GM21825 (cell line): ENCODE data around the gene TXNDC5.
"Not testable (repeated sequence)": the region's sequence is repeated elsewhere in the genome, so short reads cannot be mapped to it uniquely, and the experiment has no call there.

Experiments
- ATAC-seq: cut with Tn5 transposase; IDR thresholded peaks from one replicate; pipeline ENCODE4 v1.9.1; 2021; ENCODE audit warnings: mild to moderate bottlenecking, moderate library complexity; ENCODE audit not compliant: unreplicated experiment

The TXNDC5 gene

GRCh38 chr6:7914991-7915789, 4.6 kb upstream of the TXNDC5 start:
- no peak for ATAC-seq

DNA sequence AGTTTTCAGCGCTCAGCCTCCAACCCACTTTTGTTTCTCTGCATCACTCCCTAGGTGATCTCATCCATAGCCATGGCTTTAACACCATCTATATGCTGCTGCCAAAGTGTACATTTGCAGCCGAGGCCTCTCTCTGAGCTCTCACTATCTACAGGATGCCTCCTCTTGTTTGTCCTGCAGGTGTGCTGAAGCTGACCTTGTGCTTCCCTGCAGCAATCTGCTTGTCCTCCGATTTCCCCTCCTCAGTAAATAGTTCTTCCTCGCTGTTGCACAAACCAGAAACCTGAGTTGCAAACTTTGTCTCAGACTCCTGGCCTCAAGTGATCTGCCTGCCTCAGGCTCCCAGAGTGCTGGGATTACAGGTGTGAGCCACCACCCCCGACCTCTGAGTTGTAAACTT, 3.7 kb upstream of the TXNDC5 start:
- ATAC-seq, result no peak

- ATAC-seq, result no peak
Measured at GRCh38 chr6:7912736-7913517, 2.3 kb upstream of the TXNDC5 start.

DNA sequence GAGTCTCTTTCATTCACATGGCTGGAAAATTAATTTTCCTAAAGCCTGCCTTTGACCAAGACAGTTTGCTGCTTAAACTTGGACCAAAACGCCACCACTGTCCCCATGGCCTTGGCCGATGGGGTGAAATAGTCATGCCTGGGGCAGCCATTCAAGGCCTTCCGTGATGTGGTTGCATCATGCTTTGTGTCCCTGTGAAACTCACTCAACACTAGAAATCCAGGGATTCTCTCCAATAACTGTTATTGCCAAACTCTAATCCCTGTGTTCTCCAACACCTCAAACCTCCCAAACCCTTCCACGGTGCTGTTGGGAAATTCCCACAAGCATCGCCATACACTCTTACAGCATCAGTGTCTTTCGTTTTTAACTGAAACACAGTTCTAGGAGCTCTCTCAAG, 1.4 kb upstream of the TXNDC5 start:
- no peak for ATAC-seq

- ATAC-seq, result no peak
Measured at GRCh38 chr6:7911345-7911725, 747 bp upstream of the TXNDC5 start.

- ATAC-seq, result peak; percentile 12
Measured at GRCh38 chr6:7910298-7910653, 312 bp downstream of the TXNDC5 start.

GRCh38 chr6:7909323-7910276, 988 bp downstream of the TXNDC5 start:
- peak; percentile 27 for ATAC-seq

- ATAC-seq, result no peak
Measured at GRCh38 chr6:7907159-7907558, 3.4 kb downstream of the TXNDC5 start.

DNA sequence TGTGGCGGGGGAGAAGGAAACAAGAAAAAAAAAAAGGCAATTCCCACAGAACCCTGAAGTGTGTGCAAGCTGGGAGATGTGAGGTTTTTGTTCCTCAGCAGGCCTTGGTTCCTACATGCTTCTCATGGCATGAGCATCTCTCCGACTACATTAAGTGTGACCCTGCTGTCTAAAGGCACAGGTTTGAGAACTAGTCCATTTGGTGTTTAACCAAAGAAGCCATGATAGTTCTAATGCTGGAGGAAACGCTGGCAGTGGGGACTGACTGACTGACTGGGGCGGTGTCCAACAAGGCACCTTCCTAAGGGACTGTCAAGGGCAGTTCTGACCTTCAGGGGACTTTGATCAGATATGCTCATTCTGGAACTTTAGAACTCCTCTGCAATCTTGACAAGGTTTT, 3.8 kb downstream of the TXNDC5 start:
- no peak for ATAC-seq

DNA sequence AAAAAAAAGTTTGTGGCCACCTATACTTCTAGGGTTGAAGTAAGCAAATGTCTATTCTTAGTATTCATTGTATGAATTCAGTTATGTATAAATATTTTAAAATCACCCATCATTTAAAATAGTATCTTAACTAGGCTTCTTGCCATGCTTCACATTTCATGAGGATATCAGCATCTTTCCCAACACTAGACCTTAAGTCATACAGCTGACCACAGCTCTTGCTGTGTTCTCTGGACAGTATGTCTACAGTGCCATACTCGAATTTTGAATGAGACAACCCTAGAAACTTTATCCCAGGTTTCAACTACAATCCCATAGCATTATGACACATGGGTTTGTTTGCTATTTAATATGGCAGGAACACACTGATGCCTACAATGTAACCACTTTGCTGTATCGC, 5.2 kb downstream of the TXNDC5 start:
- no peak for ATAC-seq

DNA sequence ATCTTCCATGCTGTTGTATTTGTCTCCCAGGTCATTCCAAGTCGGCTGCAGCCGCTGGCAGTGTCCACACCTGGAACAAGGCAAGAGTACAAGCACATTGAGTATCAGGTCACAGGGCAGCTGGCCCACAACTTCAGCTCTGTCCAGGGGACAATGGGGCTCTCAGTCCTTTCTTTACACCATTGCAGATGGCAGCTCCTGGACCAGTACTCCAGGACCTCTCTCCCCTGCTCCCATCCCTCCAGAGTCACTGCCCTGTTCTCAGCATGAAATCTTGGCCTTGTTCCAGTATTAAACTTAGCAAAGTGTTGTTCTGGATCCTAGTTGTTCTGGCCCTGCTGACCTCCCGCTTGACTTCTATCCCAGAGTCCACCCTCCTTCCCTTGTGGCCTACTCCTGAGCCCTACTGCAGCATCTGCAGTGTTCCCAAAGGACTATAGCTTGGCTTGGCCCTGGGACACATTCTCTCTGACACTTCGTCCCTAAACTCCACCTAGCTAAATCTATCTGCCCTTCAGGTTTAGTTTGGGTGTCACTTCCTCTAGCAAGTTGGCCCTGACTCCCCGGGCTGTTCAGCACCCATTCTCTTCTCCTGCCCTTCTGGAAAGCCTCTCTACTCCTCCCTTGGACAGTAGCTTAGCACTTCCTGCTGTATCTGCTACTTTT, 5.8 kb downstream of the TXNDC5 start:
- ATAC-seq, result no peak

DNA sequence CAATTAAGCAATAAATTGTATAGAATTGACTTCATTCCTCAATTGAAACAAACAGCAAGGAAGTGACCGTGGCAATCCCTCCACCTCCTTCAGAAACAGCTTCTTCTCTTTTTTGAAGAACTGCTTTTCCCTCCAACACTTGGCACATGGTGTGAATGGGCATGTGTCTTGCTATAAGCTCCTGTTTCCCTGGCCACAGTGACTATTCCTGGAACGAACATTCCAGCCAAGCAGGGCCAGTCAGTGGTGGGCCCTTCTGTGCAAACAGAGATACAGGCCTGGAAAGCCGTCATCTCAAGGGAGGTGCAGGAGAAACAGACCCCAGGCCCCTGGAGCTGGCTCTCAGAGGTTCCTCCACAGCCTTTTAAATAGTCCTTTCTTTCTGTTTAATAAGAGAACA, 6.9 kb downstream of the TXNDC5 start:
- ATAC-seq, result no peak

DNA sequence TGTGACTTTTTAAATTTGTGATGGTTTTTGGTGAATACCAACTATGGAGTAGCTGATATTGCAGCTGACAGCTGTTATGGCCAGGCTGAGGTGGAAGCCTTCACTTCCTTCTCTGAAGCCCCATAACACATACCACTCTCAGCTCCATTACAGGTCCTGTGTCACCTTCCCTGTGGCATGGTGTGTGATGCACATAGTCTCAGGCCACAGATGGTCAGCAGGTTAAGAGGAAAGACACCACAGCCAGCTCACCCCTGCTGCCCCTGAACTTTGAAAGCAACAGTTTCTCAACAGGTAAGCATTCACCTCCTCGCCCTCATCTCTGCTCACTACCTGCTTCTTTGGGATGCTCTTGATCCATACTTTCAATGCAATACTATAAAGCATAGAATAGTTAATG, 7.7 kb downstream of the TXNDC5 start:
- ATAC-seq, result no peak

GRCh38 chr6:7902221-7902620, 8.4 kb downstream of the TXNDC5 start:
- ATAC-seq, result no peak

DNA sequence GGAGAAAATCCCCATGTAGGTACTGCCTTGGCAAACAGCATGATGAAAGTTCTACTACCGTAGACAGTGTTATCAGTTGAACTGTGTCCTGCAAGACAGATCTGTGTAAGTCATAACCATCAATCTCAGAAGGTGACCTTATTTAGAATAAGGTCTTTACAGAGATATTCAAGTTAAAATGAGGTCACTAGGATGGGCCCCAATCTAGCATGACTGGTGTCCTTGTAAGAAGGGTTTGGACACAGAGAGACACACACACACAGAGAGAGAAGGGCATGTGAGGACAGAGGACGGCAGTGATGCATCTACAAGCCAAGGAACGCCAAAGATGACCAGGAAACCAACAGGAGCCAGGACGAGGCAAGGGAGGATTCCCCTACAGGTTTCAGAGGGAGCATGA, 8.8 kb downstream of the TXNDC5 start:
- no peak for ATAC-seq

DNA sequence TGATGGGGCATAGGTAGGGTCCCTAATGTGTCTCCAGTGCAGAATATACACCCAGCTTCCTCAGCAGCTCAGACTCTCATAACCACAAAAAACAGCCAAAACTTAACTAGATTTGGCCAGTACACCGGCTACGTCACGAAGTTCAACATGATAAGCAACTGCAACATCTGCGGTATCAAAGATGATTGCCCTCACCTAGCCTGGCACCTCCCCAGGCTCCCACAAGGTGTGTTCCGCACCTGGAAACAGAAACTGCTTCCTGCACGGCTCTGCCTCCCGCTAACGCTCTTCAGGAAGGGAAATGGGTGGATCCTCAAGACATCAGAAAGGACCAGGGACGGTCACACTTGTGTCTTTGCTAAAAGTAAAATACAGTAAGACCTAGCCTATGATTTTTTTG, 9.5 kb downstream of the TXNDC5 start:
- ATAC-seq, result no peak

DNA sequence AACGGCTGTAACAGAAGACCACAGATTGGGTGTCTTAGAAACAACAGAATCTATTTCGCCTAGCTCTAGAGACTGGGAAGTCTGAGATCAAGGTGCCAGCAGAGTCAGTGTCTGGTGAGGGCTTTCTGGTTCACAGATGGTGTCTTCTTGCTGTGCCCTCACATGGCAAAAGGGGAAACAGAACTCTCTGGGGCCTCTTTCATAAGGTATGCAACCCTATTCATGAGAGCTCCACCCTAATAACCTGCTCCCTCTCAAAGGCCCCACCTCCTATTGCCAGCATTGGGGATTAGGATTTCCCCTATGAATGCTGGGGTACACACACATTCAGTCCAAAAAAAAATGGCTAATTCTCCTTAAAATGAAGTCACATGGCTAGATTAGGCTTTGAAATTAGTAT, 10.0 kb downstream of the TXNDC5 start:
- ATAC-seq, result no peak

GRCh38 chr6:7899889-7900213, 10.7 kb downstream of the TXNDC5 start:
- ATAC-seq, result no peak

DNA sequence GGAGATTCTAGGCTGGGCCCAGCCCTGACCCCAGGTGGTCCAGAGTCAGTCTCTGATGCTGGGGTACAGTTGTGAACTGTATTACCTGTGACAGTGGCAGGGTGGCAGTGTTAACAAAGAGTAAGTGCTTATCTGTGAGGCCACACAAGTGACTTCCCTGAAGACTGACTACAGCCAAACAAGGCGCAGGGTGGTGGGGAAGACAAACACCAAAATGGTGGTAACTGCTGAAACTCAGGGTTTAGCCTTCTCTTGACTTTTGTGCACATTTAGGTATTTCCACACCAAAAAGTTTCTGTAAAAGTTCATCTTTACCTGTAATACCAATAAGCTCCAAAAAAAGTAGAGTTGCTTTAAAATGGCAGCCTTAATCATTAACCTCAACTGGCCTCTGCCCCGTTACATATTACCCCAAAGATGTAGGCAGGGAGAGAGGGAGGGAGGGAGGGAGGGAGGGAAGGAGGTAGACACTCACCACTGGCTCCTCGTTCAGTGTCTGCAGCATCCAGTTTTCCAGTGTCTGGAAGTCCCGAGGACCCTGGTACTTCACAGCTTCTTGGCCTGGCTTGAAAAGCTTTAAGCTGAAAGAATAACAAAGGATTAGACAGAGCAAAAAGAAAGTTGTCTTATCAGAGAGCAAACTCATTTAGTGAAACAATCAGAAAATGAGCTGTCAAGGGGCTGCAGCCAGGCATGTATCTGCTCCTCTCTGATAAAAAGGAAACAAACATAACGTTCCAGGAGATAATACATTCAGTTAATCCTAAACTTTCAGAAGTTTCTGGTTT, 11.3 kb downstream of the TXNDC5 start:
- ATAC-seq, result no peak

GRCh38 chr6:7898193-7898586, 12.4 kb downstream of the TXNDC5 start:
- ATAC-seq, result not testable (repeated sequence)
